ENCODE data around the gene MARF1.
"Not testable (repeated sequence)": the region's sequence is repeated elsewhere in the genome, so short reads cannot be mapped to it uniquely, and the experiment has no call there.

Gene MARF1

GRCh38 chr16:15594711-15595320 lies 48.1 kb downstream of the MARF1 start:
- TF ChIP-seq GATA1 (IDR thresholded peaks at IDR 0.05; ENCODE audit: low read depth, low read length) (no peak), POLR2A (IDR thresholded peaks at IDR 0.05; ENCODE audit: low read length) (no peak)

GRCh38 chr16:15593235-15593634 lies 49.7 kb downstream of the MARF1 start:
- DNase-seq, result no peak
- TF ChIP-seq GATA1 (IDR thresholded peaks at IDR 0.05; ENCODE audit: low read depth, low read length) (no peak), POLR2A (IDR thresholded peaks at IDR 0.05; ENCODE audit: low read length) (no peak)

More at GRCh38 chr16:15594711-15595320, 48.1 kb downstream of the MARF1 start:
- no peak for DNase-seq

GRCh38 chr16:15592324-15592723 lies 50.6 kb downstream of the MARF1 start:
- DNase-seq, result peak; percentile 25 to 66
- TF ChIP-seq GATA1 (IDR thresholded peaks at IDR 0.05; ENCODE audit: low read depth, low read length), result no peak
- no peak for TF ChIP-seq POLR2A (IDR thresholded peaks at IDR 0.05; ENCODE audit: low read length)

- TF ChIP-seq POLR2A (IDR thresholded peaks at IDR 0.05; ENCODE audit: low read length), result no peak
- no peak for TF ChIP-seq GATA1 (IDR thresholded peaks at IDR 0.05; ENCODE audit: low read depth, low read length)
- DNase-seq, result no peak
These were observed 55.7 kb downstream of the MARF1 start for GRCh38 chr16:15587152-15587825.

- TF ChIP-seq POLR2A (IDR thresholded peaks at IDR 0.05; ENCODE audit: low read length) (no peak), GATA1 (IDR thresholded peaks at IDR 0.05; ENCODE audit: low read depth, low read length) (no peak)
- no peak for DNase-seq
These were observed 56.2 kb downstream of the MARF1 start for GRCh38 chr16:15586716-15587115.

GRCh38 chr16:15585956-15586355 lies 57.0 kb downstream of the MARF1 start:
- DNase-seq, result no peak
- TF ChIP-seq GATA1 (IDR thresholded peaks at IDR 0.05; ENCODE audit: low read depth, low read length), result no peak
- no peak for TF ChIP-seq POLR2A (IDR thresholded peaks at IDR 0.05; ENCODE audit: low read length)

GRCh38 chr16:15583526-15583925 lies 59.4 kb downstream of the MARF1 start:
- DNase-seq, result no peak
- TF ChIP-seq GATA1 (IDR thresholded peaks at IDR 0.05; ENCODE audit: low read depth, low read length) (no peak), POLR2A (IDR thresholded peaks at IDR 0.05; ENCODE audit: low read length) (no peak)

- TF ChIP-seq GATA1 (IDR thresholded peaks at IDR 0.05; ENCODE audit: low read depth, low read length) (no peak), POLR2A (IDR thresholded peaks at IDR 0.05; ENCODE audit: low read length) (no peak)
- DNase-seq, result no peak
These were observed 61.7 kb downstream of the MARF1 start for GRCh38 chr16:15581127-15581815.

- no peak for DNase-seq
- TF ChIP-seq POLR2A (IDR thresholded peaks at IDR 0.05; ENCODE audit: low read length), result no peak
- no peak for TF ChIP-seq GATA1 (IDR thresholded peaks at IDR 0.05; ENCODE audit: low read depth, low read length)
These were observed 64.1 kb downstream of the MARF1 start for GRCh38 chr16:15578824-15579223.

- DNase-seq, result peak in 1 of 2 experiments; percentile 20
- TF ChIP-seq GATA1 (IDR thresholded peaks at IDR 0.05; ENCODE audit: low read depth, low read length) (no peak), POLR2A (IDR thresholded peaks at IDR 0.05; ENCODE audit: low read length) (no peak)
These were observed 65.7 kb downstream of the MARF1 start for GRCh38 chr16:15576960-15577958.

GRCh38 chr16:15575293-15576049 lies 67.5 kb downstream of the MARF1 start:
- TF ChIP-seq POLR2A (IDR thresholded peaks at IDR 0.05; ENCODE audit: low read length) (no peak), GATA1 (IDR thresholded peaks at IDR 0.05; ENCODE audit: low read depth, low read length) (no peak)

GRCh38 chr16:15574614-15574948 lies 68.4 kb downstream of the MARF1 start:
- no peak for DNase-seq
- TF ChIP-seq GATA1 (IDR thresholded peaks at IDR 0.05; ENCODE audit: low read depth, low read length) (no peak), POLR2A (IDR thresholded peaks at IDR 0.05; ENCODE audit: low read length) (no peak)

More at GRCh38 chr16:15575293-15576049, 67.5 kb downstream of the MARF1 start:
- DNase-seq, result peak; percentile 27 to 46

GRCh38 chr16:15573896-15574613 lies 68.9 kb downstream of the MARF1 start:
- not testable (repeated sequence) for DNase-seq
